A673 (cell line): Measurements from ENCODE around the gene PSTK. TPM values are rescaled to one million over a fixed set of nuclear protein-coding genes. Genes with fewer than 3 reads are reported as not detected.
A peak's percentile ranks its signal among the peaks of the same experiment; 100 is the strongest.

ENCODE experiments used
- BruUV-seq: library from RNA; stranded (reverse); fragments of 400-500 nt; replicated peaks from 2 replicates; lab custom pipeline; 2021; lab: Mats Ljungman, UMichigan
- CTCF ChIA-PET: fragments of 300-600 bp; sonication (Branson Sonifier 250); formaldehyde crosslinking; loops from one replicate; lab custom pipeline; 2022; ENCODE audit warnings: antibody characterized with exemption; lab: Charles Lee
- POLR2A ChIA-PET: fragments of 300-600 bp; sonication (Branson Sonifier 250); formaldehyde crosslinking; loops from one replicate; lab custom pipeline; 2022; ENCODE audit warnings: antibody characterized with exemption; ENCODE audit not compliant: low non-redundant PET; lab: Charles Lee
- DNase-seq: peaks from one replicate; pipeline ENCODE4 v3.0.0-alpha.2; 2015; ENCODE audit warnings: low spot score
- H3K27ac ChIP-seq: fragments of 200-600 bp; sonication (generic); 2 replicates; pipeline ENCODE4 v1.5.1; 2016; ENCODE audit warnings: mixed run types, low read depth, mild to moderate bottlenecking, mixed read lengths, antibody characterized with exemption, low read length; ENCODE audit not compliant: poor library complexity, severe bottlenecking
- H3K27me3 ChIP-seq: fragments of 200-600 bp; sonication (generic); replicated peaks from 2 replicates; pipeline ENCODE4 v1.6.1; 2017; ENCODE audit warnings: mixed run types, low read depth, mild to moderate bottlenecking, mixed read lengths, antibody characterized with exemption, low read length; ENCODE audit not compliant: insufficient read depth, poor library complexity
- H3K36me3 ChIP-seq: fragments of 200-600 bp; sonication (generic); 2 replicates; pipeline ENCODE4 v1.6.1; 2016; ENCODE audit warnings: mixed run types, mild to moderate bottlenecking, mixed read lengths, antibody characterized with exemption, low read length; ENCODE audit not compliant: insufficient read depth, poor library complexity, severe bottlenecking
- H3K4me1 ChIP-seq: fragments of 200-600 bp; sonication (generic); 2 replicates; pipeline ENCODE4 v1.6.1; 2017; ENCODE audit warnings: mixed run types, mild to moderate bottlenecking, mixed read lengths, antibody characterized with exemption, low read length; ENCODE audit not compliant: insufficient read depth, poor library complexity, severe bottlenecking
- H3K4me3 ChIP-seq: fragments of 200-600 bp; sonication (generic); 2 replicates; pipeline ENCODE4 v1.5.1; 2016; ENCODE audit warnings: low read depth, mixed run types, mild to moderate bottlenecking, mixed read lengths, low read length; ENCODE audit not compliant: poor library complexity, severe bottlenecking
- H3K9me3 ChIP-seq: fragments of 200-600 bp; sonication (generic); 2 replicates; pipeline ENCODE4 v1.6.1; 2016; ENCODE audit warnings: mixed run types, low read depth, mild to moderate bottlenecking, mixed read lengths, antibody characterized with exemption, low read length; ENCODE audit not compliant: poor library complexity, severe bottlenecking
- CTCF ChIP-seq: fragments of 300-800, 200-600 bp; sonication (generic); conservative IDR thresholded peaks from 2 replicates; pipeline ENCODE4 v1.5.1; 2017; ENCODE audit warnings: low read depth, mild to moderate bottlenecking, antibody characterized with exemption, low read length, moderate library complexity, mixed read lengths
- EZH2 ChIP-seq: fragments of 200-600 bp; sonication (generic); IDR thresholded peaks from 2 replicates; pipeline ENCODE4 v1.6.1; 2017; ENCODE audit warnings: borderline replicate concordance, low read depth, mild to moderate bottlenecking, mixed read lengths, antibody characterized with exemption, low read length; ENCODE audit not compliant: poor library complexity, severe bottlenecking
- intact Hi-C: fragments of 100-400 bp; cut with micrococcal nuclease; formaldehyde crosslinking; loops from one replicate; pipeline ENCODE4 v1.10.0; 2022; ENCODE audit not compliant: unreplicated experiment
- total RNA-seq: library from RNA; stranded (reverse); gene quantifications from 2 replicates; pipeline ENCODE4 v1.2.3, GENCODE V29; 2021

PSTK gene
- total RNA-seq, 1 experiment from 2014 or later, result 5.7 TPM

GRCh38 chr10:123004298-123004697, 24.1 kb downstream of the PSTK start:
- ChIA-PET POLR2A (no interaction called here), CTCF (no interaction called here)
- Histone ChIP-seq H3K36me3 (no peaks in the 10 kb centered on the region), H3K9me3 (no peaks in the 10 kb centered on the region), H3K27ac (no peak overlapping the region), H3K27me3 (no peaks in the 10 kb centered on the region), H3K4me1 (peaks cover 8% of the 10 kb centered on the region), H3K4me3 (no peak overlapping the region)
- no peak for TF ChIP-seq EZH2
- TF ChIP-seq CTCF, result no peak
- DNase-seq, result no peak
- intact Hi-C loops, result no loop called here
- BruUV-seq, result no TSS peak

GRCh38 chr10:123007558-123008354, 27.6 kb downstream of the PSTK start:
- intact Hi-C loops, result no loop called here
- peak; percentile 63 for DNase-seq

GRCh38 chr10:123008355-123009104, 28.3 kb downstream of the PSTK start, which contains the start of the genes ACADSB and IKZF5:
Gene ACADSB, plus strand, starts transcription at chr10:123009006. Its CDS starts 24 bp downstream, at chr10:123009030.
Gene IKZF5, minus strand, starts transcription at chr10:123008795. Its CDS starts 10,170 bp downstream, at chr10:122998625.
- Histone ChIP-seq H3K4me3 (peak within 1 kb of the TSS; percentile 83), H3K36me3 (no peaks in the 10 kb centered on the region), H3K27ac (peak within 1 kb of the TSS; percentile 82), H3K9me3 (no peaks in the 10 kb centered on the region), H3K4me1 (peaks cover 8% of the 10 kb centered on the region), H3K27me3 (no peaks in the 10 kb centered on the region)
- CTCF ChIA-PET, result no interaction called here
- TF ChIP-seq EZH2, result no peak
- no peak for TF ChIP-seq CTCF
- no TSS peak for BruUV-seq
- DNase-seq, result peak; percentile 98
- POLR2A ChIA-PET, result no interaction called here
- intact Hi-C loops, result no loop called here

More at GRCh38 chr10:123007558-123008354, 27.6 kb downstream of the PSTK start:
- no peaks in the 10 kb centered on the region for H3K27me3 ChIP-seq
- no peaks in the 10 kb centered on the region for H3K9me3 ChIP-seq
- POLR2A ChIA-PET, result no interaction called here
- CTCF ChIA-PET, result no interaction called here
- H3K4me1 ChIP-seq, result peaks cover 8% of the 10 kb centered on the region
- TF ChIP-seq CTCF (no peak), EZH2 (no peak)
- H3K27ac ChIP-seq, result peak overlapping the region; percentile 82
- H3K4me3 ChIP-seq, result peak overlapping the region; percentile 83
- TSS peak; percentile 30 for BruUV-seq
- H3K36me3 ChIP-seq, result no peaks in the 10 kb centered on the region
